GM19025 (cell line): ENCODE results near the gene CCDC91.

ENCODE experiments used
- ATAC-seq: cut with Tn5 transposase; IDR thresholded peaks from one replicate; pipeline ENCODE4 v1.9.1; 2021; ENCODE audit warnings: mild to moderate bottlenecking, low read depth, moderate library complexity; ENCODE audit not compliant: unreplicated experiment

Gene CCDC91, protein sequence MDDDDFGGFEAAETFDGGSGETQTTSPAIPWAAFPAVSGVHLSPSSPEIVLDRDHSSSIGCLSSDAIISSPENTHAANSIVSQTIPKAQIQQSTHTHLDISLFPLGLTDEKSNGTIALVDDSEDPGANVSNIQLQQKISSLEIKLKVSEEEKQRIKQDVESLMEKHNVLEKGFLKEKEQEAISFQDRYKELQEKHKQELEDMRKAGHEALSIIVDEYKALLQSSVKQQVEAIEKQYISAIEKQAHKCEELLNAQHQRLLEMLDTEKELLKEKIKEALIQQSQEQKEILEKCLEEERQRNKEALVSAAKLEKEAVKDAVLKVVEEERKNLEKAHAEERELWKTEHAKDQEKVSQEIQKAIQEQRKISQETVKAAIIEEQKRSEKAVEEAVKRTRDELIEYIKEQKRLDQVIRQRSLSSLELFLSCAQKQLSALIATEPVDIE

GRCh38 chr12:28190321-28191050 lies at the start of gene CCDC91:
Gene CCDC91, plus strand, starts transcription at chr12:28190456. Its CDS starts 66,760 bp downstream, at chr12:28257216.
- ATAC-seq = peak; percentile 90

DNA sequence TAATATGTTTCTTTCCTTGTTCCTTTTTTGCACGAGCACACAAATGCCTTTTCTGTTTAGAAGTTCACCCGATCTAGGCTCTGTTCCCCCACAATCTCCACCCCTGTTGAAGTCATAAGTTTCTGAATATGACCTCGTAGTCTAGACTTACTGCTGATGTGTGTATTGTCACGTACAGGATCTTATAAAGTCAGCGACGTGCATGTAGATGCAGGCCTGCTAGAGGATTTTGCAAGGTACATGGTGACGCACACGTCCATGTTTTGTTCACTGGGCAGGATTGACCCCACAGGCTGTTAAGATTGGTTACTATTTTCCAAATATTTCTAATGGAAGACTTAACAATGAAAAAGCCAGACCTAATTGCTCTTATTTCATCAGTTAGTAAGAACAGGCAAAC lies 46.2 kb upstream of the CCDC91 start:
- no peak for ATAC-seq

GRCh38 chr12:28144532-28144931 lies 45.7 kb upstream of the CCDC91 start:
- ATAC-seq = no peak

DNA sequence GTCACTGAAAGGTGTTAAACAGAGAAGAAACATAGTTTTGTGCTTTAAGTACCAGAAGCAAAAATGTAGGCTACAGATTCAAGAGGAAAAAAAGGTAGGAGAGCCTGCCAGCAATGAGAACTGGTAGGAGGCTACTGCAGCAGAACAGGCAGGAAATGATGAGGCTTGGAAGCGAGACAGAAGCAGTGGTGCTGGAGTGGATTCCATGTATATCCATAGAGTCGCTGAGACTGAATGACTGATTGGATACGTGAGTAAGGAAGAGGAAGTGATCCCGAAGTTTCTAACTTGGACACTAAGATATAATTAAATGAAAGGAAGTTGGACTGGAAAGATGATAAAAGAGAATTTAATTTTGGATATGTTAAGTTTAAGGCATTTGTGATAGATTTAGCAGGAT lies 45.0 kb upstream of the CCDC91 start:
- ATAC-seq = no peak

DNA sequence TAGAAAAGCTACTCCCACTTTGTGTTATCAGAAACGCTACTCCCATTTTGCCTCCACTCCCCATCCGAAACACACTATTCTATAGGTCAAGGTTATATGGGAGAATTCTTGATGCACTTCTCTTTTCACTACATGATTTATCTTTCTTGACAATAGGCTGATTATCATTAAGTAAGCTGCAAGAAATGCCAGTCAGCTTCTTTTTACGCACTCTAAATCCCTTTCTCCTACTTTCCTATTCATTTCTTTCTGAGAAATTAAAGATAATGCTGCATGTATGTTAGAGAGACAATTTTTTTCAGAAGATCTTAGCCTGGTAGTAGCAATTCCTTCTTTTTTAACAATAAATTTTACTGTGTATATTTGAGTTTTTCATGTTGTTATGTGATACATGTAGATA lies 41.0 kb upstream of the CCDC91 start:
- ATAC-seq = no peak

GRCh38 chr12:28156362-28156761 lies 33.9 kb upstream of the CCDC91 start:
- ATAC-seq = no peak

DNA sequence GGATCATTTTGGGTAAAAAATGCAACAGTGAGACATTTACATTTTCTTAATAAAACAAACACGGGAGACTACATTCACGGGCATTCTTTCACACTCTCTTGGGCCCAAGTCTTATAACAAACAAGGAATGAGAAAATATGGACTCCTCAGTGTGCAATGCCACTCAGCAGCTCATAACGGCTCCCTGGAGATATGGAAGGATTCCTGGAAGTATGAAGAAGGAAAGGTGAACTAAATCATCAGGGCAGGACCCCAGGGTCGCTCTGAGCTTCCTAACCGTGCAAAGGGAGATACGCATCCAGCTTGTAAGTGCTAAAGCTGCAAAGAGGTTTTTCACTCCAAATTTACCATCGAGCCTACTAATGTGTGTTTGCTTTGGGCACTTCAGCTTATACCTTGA lies 33.5 kb upstream of the CCDC91 start:
- no peak for ATAC-seq

GRCh38 chr12:28158353-28158752 lies 31.9 kb upstream of the CCDC91 start:
- ATAC-seq = no peak

GRCh38 chr12:28159688-28160087 lies 30.6 kb upstream of the CCDC91 start:
- ATAC-seq = no peak

DNA sequence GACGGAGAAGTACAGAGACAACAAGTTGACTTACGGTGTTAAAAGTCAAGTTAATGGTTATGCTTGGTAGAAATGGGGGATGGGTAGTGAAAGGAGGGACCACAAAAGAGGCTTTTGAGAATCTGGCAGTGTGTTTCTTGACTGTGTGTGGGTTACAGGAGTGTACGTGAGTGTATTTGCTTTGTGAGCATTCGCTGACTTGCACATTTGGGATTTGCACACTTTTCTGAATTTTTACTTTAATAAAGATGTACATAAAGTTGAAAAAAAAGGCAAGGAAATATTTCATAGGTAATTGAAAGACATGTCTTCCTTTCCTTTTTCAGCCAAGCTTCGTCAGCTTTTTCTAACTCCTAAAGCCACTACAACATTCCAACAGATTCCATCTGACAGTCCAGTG lies 28.6 kb upstream of the CCDC91 start:
- no peak for ATAC-seq

DNA sequence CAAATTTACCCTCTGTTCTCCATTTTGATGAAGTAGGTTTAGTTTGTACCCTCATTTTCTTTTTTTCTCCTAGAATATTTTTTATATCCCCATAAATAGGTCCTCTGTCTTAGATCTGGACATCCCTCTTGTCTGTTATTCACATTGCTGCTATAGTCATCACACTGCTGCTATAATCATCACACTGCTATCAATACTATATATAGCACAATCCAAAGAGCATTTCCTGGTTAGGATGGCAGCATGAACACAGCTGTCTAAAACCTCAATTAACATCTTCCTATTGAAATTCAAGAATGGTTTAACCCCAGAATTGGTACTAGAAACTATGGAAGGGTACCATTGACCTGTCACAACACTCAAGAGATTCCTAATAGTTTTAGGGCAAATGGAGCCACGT lies 27.6 kb upstream of the CCDC91 start:
- no peak for ATAC-seq

- ATAC-seq = no peak
These were observed 25.5 kb upstream of the CCDC91 start for GRCh38 chr12:28164644-28165275.

GRCh38 chr12:28167981-28168485 lies 22.2 kb upstream of the CCDC91 start:
- no peak for ATAC-seq

GRCh38 chr12:28171356-28172060 lies 18.7 kb upstream of the CCDC91 start:
- ATAC-seq = no peak

GRCh38 chr12:28172434-28173030 lies 17.7 kb upstream of the CCDC91 start:
- no peak for ATAC-seq

GRCh38 chr12:28173440-28173839 lies 16.8 kb upstream of the CCDC91 start:
- ATAC-seq = no peak

DNA sequence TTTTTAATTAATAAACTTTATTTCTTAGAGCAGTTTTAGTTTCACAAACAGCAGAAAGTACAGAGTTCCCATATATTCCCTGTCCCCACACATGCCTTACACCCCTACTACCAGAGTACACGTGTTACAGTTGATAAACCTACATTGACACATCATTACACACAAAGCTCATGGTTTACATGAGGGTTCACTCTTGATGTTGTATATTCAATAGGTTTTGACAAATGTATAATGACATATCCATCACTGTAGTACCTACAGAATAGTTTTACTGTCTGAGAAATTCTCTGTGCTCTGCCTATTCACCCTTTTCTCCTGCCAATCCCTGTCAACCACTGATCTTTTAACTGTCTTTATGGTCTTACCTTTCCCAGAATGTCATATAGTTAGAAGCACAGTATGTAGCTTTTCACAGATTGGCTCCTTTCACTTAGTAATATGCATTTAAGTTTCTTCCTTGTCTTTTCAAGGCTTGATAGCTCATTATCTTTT lies 15.1 kb upstream of the CCDC91 start:
- ATAC-seq = no peak

DNA sequence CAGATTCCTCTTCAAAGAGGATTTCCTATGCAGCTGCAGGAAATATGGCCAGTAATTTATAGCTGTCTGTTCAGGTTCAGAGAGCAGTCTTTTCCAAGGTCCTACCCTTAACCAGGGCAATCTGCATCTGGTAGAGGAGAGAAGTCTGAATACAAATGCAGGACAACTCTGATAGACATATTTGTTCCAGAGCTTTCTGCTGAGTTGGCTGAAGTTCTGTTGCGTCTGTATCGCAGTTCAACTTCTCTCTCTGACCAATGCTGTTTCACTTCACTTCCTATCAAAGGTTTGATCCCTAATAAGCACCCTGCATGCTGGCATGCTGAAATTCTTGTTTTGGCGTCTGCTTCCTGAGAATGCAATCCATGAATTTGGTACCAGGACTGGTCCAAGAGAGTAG lies 14.0 kb upstream of the CCDC91 start:
- ATAC-seq = no peak

- ATAC-seq = no peak
These were observed 12.8 kb upstream of the CCDC91 start for GRCh38 chr12:28177461-28177860.

- no peak for ATAC-seq
These were observed 12.4 kb upstream of the CCDC91 start for GRCh38 chr12:28177905-28178304.
